ENCODE results near the gene DTNB.

Gene DTNB

GRCh38 chr2:25335204-25335603 lies 338.2 kb downstream of the DTNB start:
- DNase-seq = no peak

DNA sequence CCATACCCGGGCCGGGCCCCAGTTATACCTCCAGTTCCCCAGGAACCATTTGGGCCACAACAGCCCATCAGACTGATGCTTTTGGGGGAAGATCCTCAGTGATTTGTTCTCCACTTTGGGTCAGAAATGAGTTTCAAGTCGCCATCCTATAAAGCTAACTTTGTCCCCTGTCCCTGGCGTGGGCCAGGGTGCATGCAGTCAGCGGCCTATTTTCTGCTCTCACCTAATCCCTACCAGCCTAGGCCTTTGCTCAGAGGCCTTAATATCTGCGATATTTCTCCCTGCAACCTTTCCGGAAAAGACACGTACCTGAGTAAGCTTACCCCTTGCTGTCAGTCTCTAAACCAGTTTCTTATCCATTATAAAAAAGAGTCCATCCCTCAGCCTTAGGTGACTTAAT lies 338.9 kb downstream of the DTNB start:
- no peak for DNase-seq

- DNase-seq = peak; percentile 40
Observed at GRCh38 chr2:25333981-25334380, 339.4 kb downstream of the DTNB start.

GRCh38 chr2:25332571-25332970 lies 340.8 kb downstream of the DTNB start:
- DNase-seq = no peak

DNA sequence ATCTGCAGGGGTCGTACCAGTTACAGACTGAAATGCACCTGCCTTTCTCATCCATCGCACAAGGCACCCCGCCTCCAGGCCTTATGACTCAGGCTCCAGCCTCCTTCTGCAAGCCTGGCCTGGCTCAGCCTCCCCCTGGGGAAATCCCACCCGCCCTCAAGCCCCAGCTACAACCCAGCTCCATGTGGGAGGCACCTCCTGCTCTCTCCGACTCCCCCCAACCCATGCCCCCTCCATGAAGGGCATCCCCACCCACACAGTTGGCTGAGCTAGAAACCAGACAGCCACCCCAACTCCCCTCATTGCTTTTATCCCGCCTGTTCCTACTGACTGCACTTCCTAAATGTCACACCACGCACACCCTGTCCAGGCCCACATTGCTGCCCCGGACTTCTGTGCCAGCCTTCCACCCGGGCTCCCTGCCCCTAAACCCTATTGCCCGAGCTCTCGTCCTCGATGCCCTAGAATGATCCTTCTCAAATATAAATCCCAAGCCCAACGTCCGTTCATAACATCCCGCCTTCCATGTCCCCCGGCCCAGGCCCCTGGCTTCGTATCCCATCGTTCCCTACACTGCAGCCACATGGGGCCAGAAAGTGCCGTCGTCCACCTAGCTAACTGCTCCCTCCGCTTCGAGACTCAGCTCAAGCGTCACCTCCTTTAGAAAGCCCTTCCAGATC lies 341.6 kb downstream of the DTNB start:
- no peak for DNase-seq

- DNase-seq = no peak
Observed at GRCh38 chr2:25330937-25331336, 342.4 kb downstream of the DTNB start.

DNA sequence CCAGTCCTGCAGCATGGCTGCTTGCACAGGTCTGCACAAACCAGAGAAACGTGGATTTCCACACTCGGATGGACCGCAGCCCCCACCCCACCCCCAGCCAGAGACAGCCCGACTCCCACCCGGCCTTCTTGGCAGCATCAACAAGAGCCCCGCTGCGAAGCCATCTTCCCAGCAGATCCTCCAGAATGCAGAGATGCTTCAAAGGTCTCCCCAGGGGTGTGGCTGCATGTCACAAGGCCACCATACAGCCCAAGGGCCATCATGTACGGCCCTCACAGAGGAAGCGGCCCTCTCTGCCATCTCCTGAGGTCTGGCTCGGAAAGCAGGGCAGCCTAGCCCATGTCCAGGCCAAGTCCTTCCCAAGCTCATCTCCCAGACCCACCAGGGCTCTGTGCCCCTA lies 343.1 kb downstream of the DTNB start:
- DNase-seq = no peak

- DNase-seq = no peak
Observed at GRCh38 chr2:25328152-25329085, 345.0 kb downstream of the DTNB start.
